Astrocyte of the cerebellum (primary cell): ENCODE results near the gene RASAL1.
"Not testable (repeated sequence)": the region's sequence is repeated elsewhere in the genome, so short reads cannot be mapped to it uniquely, and the experiment has no call there.

Source experiments
- DNase-seq: peaks from one replicate; pipeline ENCODE4 v3.0.0-alpha.2; 2011; ENCODE audit warnings: low read depth
- H3K4me3 ChIP-seq: 2 replicates; pipeline ENCODE4 v1.5.1; 2011; ENCODE audit warnings: mild to moderate bottlenecking, low read depth, low read length, moderate library complexity
- in situ Hi-C: cut with HindIII; loops from 2 replicates; pipeline ENCODE4 v1.10.0; 2017; ENCODE audit warnings: low sequenced_read_pairs
- TF ChIP-seq, protein P1 (sequence below): IDR thresholded peaks from 2 replicates; pipeline ENCODE4 v1.5.1; 2012; ENCODE audit warnings: low read length, low read depth, moderate library complexity, mild to moderate bottlenecking; ENCODE audit errors: missing control alignments

The RASAL1 gene

DNA sequence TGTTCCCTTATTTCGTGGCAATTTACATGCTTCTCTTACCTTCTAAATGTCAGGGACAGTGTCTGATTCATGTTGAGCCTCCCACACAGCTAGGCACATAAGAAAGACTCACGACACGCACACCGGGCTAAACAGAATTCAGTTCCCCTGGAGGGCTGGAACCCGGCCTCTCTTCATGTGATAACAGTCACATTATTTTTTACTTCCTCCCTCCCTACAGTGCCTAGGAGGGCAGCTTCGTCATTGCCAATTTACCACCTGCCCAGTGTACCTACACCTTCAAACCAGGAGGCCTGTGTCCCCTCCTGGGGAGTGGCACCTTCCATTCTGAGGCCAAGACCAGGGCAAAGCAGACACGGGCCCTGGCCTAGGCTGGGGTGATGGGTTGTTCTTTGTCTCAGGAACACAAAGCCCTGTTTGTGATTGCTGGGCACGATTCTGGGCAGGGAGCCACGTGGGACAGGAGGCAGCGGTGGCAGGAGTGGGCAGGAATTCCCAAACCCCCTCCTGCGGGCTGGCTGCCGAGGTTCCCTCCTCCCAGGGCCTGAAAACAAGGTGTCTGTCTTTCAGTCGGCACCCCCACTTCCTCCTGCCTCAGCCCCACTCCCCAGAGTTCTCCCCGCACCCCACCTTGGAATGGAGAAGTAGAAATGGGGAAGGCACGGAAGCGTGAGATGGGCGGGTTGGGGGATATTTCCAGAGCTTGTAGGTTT, 6.8 kb upstream of the RASAL1 start:
- in situ Hi-C loops = no loop called here
- no peak overlapping the region for H3K4me3 ChIP-seq
- TF ChIP-seq, protein P1, sequence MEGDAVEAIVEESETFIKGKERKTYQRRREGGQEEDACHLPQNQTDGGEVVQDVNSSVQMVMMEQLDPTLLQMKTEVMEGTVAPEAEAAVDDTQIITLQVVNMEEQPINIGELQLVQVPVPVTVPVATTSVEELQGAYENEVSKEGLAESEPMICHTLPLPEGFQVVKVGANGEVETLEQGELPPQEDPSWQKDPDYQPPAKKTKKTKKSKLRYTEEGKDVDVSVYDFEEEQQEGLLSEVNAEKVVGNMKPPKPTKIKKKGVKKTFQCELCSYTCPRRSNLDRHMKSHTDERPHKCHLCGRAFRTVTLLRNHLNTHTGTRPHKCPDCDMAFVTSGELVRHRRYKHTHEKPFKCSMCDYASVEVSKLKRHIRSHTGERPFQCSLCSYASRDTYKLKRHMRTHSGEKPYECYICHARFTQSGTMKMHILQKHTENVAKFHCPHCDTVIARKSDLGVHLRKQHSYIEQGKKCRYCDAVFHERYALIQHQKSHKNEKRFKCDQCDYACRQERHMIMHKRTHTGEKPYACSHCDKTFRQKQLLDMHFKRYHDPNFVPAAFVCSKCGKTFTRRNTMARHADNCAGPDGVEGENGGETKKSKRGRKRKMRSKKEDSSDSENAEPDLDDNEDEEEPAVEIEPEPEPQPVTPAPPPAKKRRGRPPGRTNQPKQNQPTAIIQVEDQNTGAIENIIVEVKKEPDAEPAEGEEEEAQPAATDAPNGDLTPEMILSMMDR = no peak
- no peak for DNase-seq

DNA sequence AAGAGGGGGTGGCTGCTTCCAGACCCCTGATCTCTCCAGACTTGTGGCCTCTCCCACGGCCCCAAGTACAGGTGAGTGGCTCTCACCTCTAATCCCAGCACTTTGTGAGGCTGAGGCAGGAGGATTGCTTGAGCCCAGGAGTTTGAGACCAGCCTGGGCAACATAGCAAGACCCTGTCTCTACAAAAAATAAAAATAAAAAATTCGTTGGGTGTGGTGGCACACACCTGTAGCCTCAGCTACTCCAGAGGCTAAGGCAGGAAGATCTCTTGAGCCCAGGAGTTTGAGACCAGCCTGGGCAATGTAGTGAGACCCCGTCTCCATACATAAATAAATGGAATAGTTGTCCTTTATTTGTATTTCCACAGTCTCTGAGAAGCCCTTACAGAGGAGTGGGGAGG, 6.2 kb upstream of the RASAL1 start:
- in situ Hi-C loops = not testable (repeated sequence)

DNA sequence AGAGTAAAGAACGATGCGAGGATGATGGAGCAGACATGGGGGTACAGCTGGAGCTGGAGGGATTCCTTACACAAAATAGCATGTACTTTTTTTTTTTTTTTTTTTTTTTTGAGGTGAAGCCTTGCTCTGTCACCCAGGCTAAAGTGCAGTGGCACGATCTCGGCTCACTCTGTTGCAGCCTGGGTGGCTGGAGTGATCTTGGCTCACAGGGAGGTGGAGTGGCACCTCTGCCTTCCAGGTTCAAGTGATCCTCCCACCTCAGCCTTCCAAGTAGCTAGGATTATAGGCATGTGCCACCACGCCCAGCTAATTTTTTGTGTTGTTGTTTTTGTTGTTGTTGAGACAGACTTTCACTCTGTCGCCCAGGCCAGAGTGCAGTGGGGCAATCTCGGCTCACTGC, 5.1 kb upstream of the RASAL1 start:
- in situ Hi-C loops = no loop called here
- DNase-seq = no peak
- TF ChIP-seq, protein P1 = no peak
- H3K4me3 ChIP-seq = no peak overlapping the region

More for the DNA sequence above, 6.2 kb upstream of the RASAL1 start:
- H3K4me3 ChIP-seq, DNase-seq: not testable (repeated sequence)

DNA sequence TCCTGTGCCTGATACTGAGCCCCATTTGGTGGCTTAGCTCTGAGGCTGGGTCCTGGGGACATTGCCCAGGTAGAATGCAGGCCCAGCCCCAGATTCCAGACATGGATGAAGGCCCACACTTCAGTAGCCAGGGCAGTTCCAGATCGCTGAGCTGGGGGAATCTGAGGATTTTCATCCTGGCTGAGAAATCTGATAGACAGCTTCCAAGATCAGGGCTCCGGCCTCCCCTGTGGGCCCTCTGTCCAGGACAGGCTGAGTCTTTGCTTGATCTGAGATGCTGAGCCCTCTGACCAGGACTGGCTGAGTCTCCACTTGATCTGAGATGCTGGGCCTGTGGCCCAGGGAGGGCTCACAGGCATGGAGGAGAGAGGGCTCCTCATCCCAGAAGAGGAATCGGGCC, 3.3 kb upstream of the RASAL1 start:
- in situ Hi-C loops = no loop called here
- no peak overlapping the region for H3K4me3 ChIP-seq
- TF ChIP-seq, protein P1 = no peak
- DNase-seq = no peak

DNA sequence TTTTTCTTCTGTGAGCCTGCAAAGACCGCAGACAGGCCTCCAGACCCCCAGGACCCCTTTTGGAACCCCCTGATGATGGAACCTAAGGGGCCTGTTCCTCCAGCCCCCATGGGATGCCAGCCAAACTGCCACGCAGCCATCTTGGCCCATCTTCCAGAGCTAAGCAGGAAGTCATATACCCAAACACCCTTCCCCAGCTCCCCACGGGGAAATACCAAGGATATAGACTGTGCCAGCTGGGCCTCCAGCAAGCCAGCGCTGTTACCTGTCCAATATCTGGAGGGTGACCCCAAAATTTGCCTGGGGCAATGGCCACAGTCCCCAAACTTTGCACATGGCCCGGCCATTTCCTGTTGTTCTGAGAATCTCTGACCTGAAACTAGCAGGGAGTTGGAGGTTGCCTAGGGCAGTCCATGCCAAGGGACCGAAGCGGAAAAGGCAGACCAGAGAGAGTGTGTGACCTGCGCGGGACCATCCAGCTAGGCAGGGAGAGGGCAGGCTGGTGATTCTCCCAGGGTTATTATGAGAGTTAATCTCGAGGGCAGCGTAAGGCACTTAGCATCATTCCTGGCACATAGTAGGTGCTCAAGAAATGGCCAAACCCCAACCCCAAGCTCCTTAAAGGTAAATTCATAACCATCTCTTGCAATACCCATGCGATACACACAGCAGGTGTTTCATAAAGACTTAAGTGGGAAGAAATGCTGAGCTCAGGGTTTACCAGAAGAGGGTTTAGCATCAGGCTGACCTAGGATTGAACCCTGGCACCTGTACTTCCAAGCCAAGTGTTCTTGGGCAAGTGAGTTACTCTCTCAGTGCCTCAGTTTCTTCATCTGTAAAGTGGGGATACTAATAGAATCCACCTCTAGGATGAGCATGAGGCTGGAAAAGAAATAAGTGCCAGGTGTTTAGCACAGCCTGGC, 2.6 kb upstream of the RASAL1 start:
- DNase-seq = no peak
- no peak overlapping the region for H3K4me3 ChIP-seq
- in situ Hi-C loops = no loop called here
- TF ChIP-seq, protein P1 = no peak

DNA sequence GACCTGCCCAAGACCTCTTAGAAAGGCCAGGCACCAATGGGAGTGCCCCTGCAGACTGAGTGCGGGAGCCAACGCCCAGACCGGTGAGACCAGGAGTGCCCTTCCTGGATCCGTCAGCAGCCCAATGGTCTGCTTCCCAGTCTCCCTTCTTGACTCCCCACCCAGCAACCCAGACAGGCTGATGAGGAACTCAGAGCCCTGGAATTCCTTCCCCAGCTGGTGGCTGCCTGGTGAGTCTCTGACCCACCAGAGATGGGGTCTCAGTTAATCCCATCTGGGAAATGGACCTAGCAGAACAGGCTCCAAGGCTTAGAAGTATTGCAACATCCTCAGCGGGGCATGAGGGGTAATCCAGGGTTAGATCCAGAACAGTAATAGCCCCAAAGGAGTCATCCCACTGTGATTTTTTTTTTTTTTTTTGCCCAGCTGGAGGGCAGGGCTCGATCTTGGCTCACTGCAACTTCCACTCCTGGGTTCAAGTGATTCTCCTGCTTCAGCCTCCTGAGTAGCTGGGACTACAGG, 1.5 kb upstream of the RASAL1 start:
- DNase-seq = no peak
- TF ChIP-seq, protein P1 = no peak
- no peak overlapping the region for H3K4me3 ChIP-seq
- in situ Hi-C loops = no loop called here
